NT2/D1 (cell line): ENCODE measurements around the gene CASP2.

Experiments
- YY1 ChIP-seq: IDR thresholded peaks from 2 replicates; pipeline ENCODE4 v1.6.1; 2011; ENCODE audit not compliant: insufficient read length, insufficient read depth
- ZNF274 ChIP-seq: IDR thresholded peaks from 2 replicates; pipeline ENCODE4 v1.6.1; 2011; ENCODE audit warnings: mild to moderate bottlenecking, low read depth, low read length

DNA sequence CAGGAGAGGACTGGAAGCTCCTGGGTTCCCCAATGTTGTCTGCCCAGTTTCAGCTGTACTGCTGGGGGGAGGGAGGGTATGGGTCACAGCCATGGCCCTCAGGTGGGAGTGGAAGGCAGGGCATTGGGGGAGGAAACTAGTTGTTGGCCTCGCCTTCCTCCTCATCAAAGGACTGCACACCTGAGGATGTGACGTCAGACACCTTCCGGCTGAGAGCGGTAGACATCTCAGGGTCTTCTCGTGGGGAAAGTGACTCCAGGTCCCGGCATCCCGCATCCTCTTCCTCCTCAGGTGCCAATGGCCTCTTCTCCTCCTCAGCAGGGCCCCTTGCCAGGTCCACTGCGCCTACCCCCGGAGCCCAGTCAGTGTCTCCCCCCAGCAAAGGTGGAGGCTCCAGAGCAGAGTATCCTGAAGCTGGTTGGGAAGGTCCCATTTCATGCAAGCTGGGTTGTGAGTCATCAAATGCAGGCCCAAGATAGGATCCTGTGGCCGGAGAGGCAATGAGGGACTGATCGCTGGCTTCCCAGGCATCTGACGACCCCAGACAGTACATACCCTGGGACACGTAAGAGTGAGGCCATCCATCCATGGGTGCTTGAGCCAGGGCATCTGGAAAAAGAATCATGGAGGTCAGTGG lies 68.4 kb downstream of the CASP2 start:
- TF ChIP-seq YY1 (no peak), ZNF274 (no peak)
